Stimulated activated naive CD4-positive, alpha-beta T cell (primary cell): ENCODE data around the gene METTL25B.
A peak's percentile ranks its signal among the peaks of the same experiment; 100 is the strongest.

Experiments used
- DNase-seq, 6 experiments: peaks; one replicate each; lab custom pipeline; 2025; lab: John Stamatoyannopoulos, UW

The METTL25B gene

DNA sequence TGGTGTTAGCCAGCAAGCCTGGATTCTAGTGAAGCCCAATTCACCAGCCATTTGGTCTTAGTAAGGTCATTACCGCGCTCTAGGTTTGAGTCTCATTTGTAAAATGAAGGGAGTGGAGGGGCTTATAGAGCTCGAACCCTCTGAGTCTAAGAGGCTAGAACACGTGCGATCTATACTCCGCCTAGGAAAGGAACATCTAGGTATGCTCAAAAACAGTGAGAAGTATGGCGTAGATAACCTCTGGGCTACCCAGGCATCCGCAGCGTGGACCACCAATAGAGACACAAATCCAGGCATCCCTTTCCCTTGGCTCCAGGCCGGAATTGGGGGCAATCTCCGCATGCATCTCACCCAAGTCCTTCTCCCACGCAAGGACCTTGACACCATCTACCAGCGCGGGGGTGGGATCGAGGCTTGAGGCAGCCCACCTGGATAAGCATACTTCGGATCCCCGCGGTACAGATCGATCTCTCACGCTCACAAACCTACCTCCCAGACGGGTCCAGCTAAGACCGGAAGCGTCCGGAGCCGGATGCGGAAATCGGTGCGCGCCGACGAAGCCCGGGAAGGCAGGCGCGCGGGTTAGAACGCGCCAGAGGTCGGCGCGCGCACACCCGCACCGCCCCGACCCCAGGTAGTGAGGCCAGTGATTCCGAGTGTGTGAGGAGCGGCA lies at the start of gene METTL25B:
Gene METTL25B, plus strand, starts transcription at position 544 of the 673 bp plus-strand sequence. CDS start 636 bp downstream, outside the sequence.
- DNase-seq, result peak in 4 of 6 experiments; percentile 68 to 90 (median 78)

DNA sequence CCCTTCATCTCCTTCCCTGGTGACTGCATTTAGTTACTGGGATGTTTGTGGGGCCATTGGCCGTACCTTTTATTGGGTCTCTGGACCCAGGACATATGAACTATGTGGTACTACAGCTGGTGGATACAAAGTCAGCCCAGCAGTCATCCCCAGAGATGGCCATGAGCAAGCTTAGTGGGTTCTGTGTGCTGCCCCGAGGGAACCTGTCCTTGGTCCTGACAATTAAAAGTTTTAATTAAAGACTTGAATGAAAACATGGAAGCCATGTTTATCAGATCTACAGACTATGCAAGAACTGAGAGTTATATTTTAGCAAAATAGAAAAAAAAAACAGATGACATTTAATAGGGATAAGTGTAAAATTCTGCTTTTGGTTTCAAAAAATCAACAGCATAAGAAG lies 48.2 kb upstream of the METTL25B start:
- DNase-seq, result no peak

GRCh38 chr1:156681196-156681960 lies 46.9 kb upstream of the METTL25B start:
- no peak for DNase-seq

DNA sequence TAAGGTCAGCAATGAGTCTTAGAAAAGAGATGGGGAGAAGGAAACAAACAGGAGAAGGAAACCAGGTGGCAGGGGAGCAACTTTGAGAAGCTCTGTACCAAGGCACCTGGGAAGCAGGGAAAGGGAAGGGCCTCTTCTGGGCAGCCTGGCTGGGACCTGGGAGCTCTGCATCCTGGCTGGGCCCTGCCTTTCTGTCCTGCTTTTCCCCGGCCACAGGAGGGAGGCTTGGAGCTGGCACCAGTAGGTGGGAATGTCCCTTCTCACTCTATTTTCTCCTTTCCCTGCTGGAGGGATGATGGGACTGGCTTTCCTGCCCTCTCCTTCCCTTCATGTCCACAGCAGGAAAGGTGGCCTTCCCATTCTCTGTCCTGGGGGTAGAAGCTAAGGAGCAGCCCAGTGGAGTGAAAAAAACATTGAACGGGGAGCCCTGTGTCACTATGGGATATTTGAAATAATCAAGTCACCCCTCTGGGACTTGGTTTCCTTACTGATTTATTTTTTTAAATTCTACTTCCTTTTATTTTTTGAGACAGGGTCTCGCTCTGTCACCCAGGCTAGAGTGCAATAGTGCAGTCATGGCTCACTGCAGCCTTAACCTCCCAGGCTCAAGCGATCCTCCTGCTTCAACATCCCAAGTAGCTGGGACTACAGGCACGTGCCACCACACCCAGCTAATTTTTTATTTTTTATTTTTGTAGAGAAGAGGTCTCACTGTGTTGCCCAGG lies 45.9 kb upstream of the METTL25B start:
- DNase-seq, result no peak

DNA sequence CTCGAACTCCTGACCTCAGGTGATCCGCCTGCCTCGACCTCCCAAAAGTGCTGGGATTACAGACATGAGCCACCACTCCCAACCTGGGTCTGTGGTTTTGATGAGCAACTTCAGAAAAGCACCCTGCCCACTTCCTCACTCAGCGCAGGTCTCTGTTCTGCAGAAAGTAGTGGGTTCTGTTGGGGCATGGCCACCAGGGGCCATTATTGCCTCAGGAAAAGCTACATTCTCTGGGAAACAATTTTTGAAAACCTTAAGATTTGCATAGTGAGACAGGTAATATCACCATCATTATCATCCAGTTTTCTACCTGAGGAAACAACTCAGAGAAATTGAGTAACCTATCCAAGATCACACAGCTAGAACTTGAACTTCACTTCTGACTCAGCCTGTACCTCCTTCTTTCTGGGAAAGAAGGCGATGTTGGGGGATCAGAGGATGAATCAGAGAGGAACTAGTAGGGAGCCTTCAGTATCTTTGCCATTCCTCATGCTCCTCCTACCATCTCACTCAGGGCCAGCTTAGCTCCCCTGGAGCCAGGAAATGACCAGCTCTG lies 44.0 kb upstream of the METTL25B start:
- DNase-seq, result peak in 2 of 6 experiments; percentile 27 to 41

DNA sequence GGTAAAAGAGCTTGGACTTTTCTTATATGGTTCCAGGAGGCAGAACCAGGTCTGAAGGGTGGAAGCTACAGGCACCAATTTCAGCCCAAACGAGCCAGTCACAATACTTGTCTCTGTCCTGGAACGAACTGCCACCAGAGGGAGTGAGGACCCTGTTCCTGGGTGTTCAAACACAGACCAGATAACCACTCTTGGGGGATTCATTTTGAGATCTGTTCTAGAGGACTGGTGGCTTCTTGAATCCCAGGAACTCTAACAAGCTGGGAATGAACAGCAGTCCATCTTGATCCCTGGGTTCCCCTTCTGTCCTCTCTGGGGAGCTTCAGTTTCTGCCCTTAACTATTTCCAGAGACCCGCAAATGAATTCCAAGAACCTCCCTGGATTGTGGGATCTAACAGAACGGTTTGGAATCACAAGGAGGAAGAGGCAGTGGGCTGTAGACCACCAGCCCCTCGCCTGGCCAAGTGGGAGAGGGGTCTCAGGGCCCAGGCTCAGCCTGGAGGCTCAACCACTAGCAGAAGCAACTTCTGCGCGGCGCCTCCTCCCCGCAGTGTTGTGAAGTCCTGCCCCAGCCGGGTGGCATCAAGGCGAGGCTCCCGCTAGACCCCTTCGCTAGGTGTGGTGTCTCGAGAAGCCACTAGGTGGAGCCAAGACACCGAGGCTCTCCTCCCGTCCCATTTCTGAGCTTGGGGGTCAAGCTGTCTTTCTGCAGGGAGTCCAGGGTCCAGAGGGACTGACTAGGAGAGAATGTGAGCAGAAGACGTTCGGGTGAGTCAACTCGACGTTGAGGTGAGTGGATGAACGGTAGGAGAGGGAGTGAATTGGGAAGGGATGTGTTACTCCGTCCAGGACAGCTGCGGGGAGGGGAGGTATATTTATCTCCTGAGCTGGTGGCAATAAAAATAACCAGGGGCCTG lies 39.0 kb upstream of the METTL25B start:
- DNase-seq, result peak; percentile 50 to 80 (median 68)

GRCh38 chr1:156689953-156690674 lies 38.2 kb upstream of the METTL25B start:
- no peak for DNase-seq

DNA sequence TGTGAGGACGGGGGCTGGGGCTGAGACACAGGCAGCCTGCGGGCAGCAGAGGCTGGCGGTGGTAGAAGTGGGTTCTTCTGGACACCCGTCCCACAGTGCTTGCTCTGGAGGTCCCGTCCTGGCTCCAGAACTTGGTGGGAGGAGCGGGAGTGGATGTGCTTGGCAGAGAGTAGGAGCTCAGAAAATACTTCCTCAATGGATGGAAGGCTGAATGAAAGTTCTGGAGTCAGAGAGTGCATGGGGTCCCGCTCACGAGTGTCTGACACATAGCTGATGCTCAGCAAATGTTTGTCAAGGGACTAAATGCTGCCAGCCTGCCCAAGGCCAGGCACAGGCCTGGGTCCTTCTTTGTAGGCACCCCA lies 37.6 kb upstream of the METTL25B start:
- no peak for DNase-seq

DNA sequence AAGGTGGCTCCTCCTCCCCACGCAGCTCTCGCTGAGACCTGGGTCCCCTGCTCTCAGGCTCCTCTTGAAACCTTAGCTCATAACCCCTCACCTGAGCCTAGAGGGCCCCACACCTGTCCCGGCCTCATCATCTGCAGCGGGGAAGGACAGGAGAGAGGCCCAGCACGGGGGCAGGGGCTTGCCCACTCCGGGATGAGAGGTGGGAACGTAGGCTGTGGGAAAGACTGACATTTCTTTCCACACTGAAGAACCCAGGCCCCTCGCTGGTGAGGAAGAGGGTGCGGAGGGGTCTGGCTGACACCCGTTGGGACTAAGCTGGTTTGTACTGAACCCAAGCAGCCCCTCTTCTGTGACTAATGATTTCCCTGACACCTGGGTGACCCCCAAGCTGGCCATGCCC lies 37.1 kb upstream of the METTL25B start:
- DNase-seq, result no peak

- no peak for DNase-seq
Measured at GRCh38 chr1:156691665-156692440, 36.4 kb upstream of the METTL25B start.

- no peak for DNase-seq
Measured at GRCh38 chr1:156692441-156692924, 35.8 kb upstream of the METTL25B start.

GRCh38 chr1:156692925-156693847 lies 35.1 kb upstream of the METTL25B start:
- DNase-seq, result peak in 2 of 6 experiments; percentile 7 to 16

- DNase-seq, result no peak
Measured at GRCh38 chr1:156693848-156694689, 34.2 kb upstream of the METTL25B start.

- no peak for DNase-seq
Measured at GRCh38 chr1:156694690-156694962, 33.6 kb upstream of the METTL25B start.

DNA sequence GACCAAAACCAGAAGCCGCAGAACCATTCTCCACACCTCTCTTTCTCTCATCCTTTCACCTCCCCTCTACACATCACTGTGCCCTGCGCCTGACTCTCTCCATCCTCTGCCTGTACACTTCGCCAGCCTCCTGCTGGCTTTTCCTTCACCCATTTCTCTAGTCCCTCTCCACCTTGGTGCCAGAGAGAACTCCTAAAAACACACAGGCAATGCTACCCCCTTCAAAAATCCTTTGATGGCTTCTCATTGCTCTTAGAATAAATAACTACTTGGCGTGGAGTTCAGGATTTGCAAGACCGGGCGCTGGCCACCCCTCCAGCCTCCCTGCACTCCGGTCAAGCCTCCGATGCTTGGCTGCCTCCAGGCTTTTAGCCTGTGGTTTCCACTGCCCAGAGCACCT lies 31.5 kb upstream of the METTL25B start:
- DNase-seq, result no peak

- no peak for DNase-seq
Measured at GRCh38 chr1:156697481-156697880, 30.8 kb upstream of the METTL25B start.

GRCh38 chr1:156698995-156699394 lies 29.3 kb upstream of the METTL25B start:
- DNase-seq, result no peak
